GM19467 (cell line): Measurements from ENCODE around the gene TMC8.

ENCODE experiments used
- ATAC-seq: cut with Tn5 transposase; IDR thresholded peaks from one replicate; pipeline ENCODE4 v1.9.1; 2021; ENCODE audit warnings: mild to moderate bottlenecking, moderate library complexity; ENCODE audit not compliant: unreplicated experiment

TMC8 gene

GRCh38 chr17:78123258-78123929 lies 7.2 kb upstream of the TMC8 start:
- ATAC-seq: no peak

DNA sequence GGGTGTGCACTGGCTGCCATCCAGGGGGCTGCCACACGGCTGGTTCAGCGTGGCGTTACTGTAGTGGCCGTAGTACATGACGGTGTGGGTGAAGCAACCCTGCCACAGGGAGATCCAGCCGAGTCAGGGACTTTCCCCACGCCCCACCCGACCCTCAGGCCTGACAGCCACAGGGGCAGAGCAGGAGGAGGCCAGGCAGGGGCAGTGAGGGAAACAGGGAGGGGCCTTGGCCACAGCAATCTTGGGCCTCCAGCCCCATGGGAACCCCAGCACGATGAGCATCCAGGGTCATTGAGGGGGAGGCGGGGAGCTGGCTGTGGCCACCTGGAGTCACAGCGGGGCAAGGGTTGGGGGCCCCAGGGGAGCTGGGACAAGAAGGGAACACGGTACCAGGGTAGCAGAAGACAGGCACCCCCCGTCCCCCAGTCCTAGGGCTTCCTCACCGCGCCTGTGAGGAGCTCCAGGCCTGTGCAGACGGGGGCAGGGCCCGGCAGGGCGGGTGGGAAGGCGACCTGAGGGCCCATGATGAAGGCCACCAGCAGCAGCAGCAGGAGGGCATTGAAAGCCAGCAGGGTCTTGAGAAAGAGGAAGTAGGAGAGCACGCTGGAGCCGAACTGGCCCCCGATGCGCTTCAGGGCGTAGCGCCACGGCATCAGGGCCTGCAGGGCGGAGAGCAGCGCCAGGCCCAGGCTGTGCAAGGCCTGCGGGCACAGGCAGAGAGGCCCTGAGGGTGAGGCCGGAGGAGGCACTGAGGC lies 6.3 kb upstream of the TMC8 start:
- no peak for ATAC-seq

DNA sequence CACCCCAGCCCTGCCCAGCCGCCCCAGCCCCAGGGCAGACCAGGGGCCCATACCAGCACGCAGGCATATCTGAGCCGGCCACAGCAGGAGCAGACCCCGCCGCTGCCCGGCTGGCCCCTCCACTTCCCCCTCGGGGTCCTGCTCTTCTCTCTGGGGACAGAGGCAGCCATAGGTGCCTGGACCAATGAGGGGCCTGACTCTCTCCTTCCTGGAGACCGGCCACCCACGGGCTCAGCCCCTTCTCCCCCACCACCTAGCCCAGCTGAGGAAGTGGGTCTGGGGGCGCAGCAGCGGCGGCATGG lies 5.8 kb upstream of the TMC8 start:
- no peak for ATAC-seq

- no peak for ATAC-seq
Measured at GRCh38 chr17:78125138-78125913, 5.2 kb upstream of the TMC8 start.

DNA sequence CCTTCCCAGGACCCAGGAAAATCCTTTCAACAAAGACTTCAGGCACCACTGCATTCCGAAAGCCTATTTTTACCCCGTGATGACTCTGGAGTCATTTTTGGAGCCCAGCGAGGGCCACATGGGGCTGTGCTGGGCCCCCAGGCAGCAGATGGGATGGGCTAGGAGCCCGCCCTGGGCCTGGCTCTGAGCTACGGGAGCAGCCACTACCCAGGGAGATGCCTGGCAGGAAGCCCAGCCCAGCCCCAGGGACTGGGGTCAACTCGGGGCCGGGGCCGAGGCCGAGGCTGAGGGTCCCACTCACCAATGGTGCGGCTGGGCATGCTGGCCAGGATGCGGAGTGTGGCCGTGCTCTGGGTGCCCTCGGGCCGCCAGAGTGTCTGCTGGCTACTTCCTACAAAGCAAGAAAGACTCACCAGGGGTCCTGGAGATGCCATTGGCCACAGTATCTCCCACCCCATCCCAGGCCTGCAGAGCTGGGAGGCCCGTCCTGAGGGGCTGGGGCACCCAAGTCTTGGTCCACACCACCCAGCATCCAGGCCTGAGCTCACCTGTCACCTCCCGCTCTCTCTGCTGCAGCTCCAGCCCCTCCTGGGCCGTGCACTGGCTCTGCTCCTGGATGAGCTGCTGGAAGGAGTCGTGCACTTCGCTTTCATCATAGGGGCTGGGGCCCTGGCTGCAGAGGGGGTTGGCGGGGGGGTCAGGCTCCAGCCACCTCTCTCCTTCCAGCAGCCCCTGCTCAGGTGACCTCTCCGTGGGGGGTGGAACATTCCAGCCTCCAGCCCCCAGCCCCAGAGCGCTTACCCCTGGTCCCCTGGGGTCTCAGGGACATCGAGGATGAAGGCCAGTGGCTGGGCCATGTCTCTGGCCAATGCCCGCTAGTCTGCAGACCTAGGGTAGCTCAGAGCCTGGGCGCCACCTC lies 4.3 kb upstream of the TMC8 start:
- ATAC-seq: no peak

GRCh38 chr17:78126895-78127238 lies 3.7 kb upstream of the TMC8 start:
- no peak for ATAC-seq

DNA sequence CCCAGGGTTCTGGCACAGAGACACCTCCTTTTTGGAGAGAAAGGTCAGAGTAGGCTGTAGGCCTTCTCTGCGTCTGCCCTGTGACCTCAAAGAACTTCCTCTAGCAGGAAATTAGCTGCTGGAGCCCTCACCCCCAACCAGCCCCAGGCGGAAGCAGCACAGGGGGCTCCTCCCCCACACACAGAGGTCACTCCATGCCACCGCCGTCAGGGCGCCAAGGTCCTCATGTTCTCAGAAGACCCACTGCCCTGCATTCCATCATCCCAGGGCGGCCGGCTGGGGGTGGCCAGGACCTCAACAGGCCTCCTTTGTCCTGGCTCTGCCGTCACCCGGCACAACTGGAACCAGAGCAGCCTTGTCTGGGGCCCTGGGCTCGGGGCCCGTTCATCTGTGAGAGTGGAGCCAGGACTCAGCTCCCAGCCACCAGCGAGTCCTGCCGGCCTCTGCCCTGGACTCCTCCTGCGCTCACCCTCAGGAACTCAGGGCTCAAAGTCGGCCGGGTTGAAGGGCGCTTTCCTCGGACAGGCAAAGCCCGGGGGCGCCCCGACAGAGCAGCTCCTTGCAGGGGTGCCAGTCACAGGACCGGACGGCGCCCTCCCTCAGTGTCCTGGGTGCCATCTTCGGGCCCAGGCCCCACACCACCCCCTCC lies 3.2 kb upstream of the TMC8 start:
- no peak for ATAC-seq

GRCh38 chr17:78127888-78128550 lies 2.6 kb upstream of the TMC8 start:
- no peak for ATAC-seq

DNA sequence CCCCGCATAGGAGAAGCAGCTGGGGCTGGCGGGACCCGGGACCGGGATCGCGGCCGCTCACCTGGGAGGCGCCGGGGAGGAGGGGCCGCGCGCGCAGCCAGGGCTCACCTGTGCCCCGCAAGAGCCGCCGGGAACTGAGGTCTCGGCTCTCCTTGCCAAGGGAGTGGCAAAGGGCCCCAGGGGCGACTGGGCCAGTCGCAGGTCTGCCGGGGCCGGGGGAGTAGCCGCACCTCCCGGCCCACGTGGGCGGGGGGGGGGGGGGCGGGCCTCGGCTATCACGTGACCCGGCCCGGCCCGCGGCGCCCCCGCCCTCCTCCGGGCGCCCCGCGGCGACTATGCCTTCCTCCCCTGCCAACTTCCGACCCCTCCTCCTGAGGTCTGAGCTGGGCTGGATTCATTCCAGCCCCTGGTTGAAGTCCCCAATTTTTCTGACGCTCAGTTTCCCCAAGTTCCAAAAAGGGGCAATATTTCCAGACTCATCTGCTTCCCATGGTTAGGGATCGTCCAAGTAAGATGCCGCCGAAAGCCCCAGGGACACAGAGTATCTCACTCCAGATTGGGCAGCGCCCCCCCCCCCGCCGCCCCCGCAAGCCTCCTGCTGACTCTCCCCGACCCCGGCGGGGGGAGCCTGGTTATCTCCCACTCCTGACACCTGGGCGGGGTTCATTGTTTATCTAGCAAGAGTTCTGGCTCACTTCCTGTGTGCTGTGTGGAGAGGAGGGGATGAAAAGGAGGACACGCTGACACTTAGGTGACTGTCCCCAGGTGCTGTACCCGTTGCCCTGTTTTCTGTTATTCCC lies 1.8 kb upstream of the TMC8 start, which contains the start of gene TMC6:
TSS of gene TMC6 (minus strand) at position 205 of the 800 bp plus-strand sequence. CDS start 1,923 bp downstream, outside the sequence.
- no peak for ATAC-seq

DNA sequence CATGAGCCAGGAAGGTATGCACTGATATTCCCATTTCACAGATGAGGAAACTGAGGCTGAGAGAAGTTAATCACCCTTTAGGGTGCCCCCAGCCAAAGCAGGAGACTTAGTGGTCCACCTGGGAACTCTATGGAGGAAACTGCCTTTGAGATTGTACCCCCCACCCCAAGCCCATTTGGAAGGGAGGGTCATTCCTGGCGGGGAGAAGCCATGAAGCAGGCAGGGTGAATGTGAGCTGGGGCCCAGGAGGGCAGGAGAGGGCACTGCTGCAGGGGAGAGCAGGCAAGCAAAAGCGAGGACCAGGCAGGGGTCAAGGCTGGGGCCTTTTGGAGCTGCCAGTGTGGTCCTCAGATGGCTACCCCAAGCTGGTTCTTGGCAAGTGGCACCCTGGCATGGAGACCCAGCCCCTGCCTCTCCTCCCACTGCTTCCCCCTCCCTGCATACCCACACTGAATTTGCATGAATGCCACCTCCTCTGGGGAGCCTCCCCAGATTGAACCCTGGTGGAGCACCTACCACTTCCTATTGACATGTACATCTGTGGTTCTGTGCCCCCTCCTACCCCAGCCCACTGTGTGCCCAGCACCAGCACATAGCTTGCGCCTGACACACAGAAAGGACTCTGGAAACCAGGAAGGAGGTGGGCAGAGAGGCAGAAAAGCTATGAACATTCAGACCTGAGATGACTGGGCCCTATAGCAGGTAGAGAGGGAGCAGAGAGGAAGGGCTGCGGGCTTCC lies 1.1 kb upstream of the TMC8 start:
- no peak for ATAC-seq

- no peak for ATAC-seq
Measured at GRCh38 chr17:78130090-78130436, 508 bp upstream of the TMC8 start.

DNA sequence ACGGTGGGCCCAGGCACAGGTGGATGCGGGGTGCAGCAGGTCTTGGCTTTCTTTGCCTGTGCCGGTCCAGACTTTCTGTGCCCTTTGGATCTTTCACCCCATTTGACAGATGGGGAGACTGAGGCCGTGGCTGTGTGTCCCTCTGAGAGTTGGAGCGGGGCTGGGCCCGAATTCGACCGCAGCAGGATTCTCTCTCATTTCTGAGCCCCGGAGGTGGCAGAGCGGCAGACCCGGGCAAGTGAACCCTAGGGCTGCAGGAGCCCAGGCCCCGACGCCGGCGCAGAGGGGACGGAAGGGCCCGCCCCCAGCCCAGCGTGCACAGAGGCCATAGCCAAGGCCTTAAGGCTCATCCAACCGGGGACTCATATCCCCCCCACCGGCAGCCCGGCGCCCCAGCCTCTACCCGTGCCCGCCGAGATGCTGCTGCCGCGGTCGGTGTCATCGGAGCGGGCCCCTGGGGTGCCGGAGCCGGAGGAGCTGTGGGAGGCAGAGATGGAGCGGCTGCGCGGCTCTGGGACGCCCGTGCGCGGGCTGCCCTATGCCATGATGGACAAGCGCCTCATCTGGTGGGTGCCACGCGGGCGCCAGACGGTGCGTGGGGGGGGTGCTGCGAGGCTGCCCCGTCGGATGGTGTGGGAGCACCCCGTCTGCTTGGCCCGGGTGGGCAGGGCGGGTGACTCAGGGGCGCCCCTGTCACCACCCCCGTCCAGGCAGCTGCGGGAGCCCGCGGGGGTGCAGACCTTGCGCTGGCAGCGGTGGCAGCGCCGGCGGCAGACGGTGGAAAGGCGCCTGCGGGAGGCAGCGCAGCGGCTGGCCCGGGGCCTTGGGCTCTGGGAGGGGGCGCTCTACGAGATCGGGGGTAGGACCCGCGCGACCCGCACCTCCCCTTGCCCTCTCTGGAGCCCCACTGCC lies 857 bp downstream of the TMC8 start:
- ATAC-seq: no peak

GRCh38 chr17:78132084-78132676 lies 1.6 kb downstream of the TMC8 start:
- ATAC-seq: no peak

GRCh38 chr17:78132767-78133178 lies 2.2 kb downstream of the TMC8 start:
- ATAC-seq: no peak

GRCh38 chr17:78133179-78133951 lies 2.8 kb downstream of the TMC8 start:
- ATAC-seq: no peak
